ENCODE data around the gene SLC9A9. TPM values are rescaled to one million over a fixed set of nuclear protein-coding genes. Genes with fewer than 3 reads are reported as not detected.

SLC9A9 gene
- total and polyA plus RNA-seq, 2 donors (not counting 1 experiment from before 2014, with no cell fraction given): 14.3 to 74.0 TPM

DNA sequence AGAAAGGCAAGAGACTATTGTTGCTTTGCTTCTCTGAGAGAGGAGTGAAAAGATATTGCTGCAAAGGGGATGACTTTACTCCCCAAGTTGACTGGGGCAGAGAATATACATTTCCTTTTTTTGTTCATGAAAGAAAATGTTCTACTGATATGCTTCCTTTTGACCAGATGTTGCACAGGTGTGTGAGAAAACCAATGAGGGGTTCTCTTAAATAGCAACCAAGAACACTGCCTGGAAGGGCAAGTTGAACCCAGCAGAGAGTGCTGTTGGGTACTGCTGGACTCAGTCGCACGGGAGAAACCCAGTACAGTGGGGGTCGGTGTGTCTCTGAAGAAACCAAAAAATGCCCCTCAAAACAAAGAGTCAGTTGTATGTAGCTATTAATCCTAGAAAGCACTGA, 627.5 kb downstream of the SLC9A9 start:
- Histone ChIP-seq H3K4me2 (ENCODE audit: extremely low read depth, insufficient read depth, low read length) (no peak overlapping the region), H3K36me3 (ENCODE audit: control insufficient read depth, insufficient read depth, low read length) (no peaks in the 10 kb centered on the region), H3K4me1 (ENCODE audit: control insufficient read depth, extremely low read depth, insufficient read depth, low read length) (no peaks in the 10 kb centered on the region), H2AFZ (ENCODE audit: low read length) (no peak overlapping the region), H3K27ac (ENCODE audit: insufficient read depth, low read length) (no peak overlapping the region), H3K9me3 (ENCODE audit: control insufficient read depth, insufficient read depth, low read depth, low read length) (no peaks in the 10 kb centered on the region), H3K4me3 (replicated peaks in 1 of 4; ENCODE audit: control extremely low read depth in 1 of 4, insufficient read depth in 1 of 4, low read depth in 3 of 4, low read length in 4 of 4) (no peak overlapping the region), H3K9ac (ENCODE audit: insufficient read depth, low read length) (no peak overlapping the region), H3K27me3 (ENCODE audit: control insufficient read depth, insufficient read depth, low read length) (no peaks in the 10 kb centered on the region), H3K79me2 (ENCODE audit: control insufficient read depth, insufficient read depth, low read length) (no peaks in the 10 kb centered on the region), H4K20me1 (ENCODE audit: control insufficient read depth, extremely low read depth, insufficient read depth, low read length) (no peaks in the 10 kb centered on the region)
- TF ChIP-seq, protein P1, sequence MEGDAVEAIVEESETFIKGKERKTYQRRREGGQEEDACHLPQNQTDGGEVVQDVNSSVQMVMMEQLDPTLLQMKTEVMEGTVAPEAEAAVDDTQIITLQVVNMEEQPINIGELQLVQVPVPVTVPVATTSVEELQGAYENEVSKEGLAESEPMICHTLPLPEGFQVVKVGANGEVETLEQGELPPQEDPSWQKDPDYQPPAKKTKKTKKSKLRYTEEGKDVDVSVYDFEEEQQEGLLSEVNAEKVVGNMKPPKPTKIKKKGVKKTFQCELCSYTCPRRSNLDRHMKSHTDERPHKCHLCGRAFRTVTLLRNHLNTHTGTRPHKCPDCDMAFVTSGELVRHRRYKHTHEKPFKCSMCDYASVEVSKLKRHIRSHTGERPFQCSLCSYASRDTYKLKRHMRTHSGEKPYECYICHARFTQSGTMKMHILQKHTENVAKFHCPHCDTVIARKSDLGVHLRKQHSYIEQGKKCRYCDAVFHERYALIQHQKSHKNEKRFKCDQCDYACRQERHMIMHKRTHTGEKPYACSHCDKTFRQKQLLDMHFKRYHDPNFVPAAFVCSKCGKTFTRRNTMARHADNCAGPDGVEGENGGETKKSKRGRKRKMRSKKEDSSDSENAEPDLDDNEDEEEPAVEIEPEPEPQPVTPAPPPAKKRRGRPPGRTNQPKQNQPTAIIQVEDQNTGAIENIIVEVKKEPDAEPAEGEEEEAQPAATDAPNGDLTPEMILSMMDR (conservative IDR thresholded peaks at IDR 0.05 in 1 of 2, IDR thresholded peaks at IDR 0.05 in 1 of 2; ENCODE audit: low read depth in 1 of 2, low read length in 2 of 2): no peak
- TF ChIP-seq EZH2 (IDR thresholded peaks at IDR 0.05; ENCODE audit: low read length, missing control alignments): no peak
- DNase-seq (ENCODE audit: low read depth in 2 of 2): no peak

DNA sequence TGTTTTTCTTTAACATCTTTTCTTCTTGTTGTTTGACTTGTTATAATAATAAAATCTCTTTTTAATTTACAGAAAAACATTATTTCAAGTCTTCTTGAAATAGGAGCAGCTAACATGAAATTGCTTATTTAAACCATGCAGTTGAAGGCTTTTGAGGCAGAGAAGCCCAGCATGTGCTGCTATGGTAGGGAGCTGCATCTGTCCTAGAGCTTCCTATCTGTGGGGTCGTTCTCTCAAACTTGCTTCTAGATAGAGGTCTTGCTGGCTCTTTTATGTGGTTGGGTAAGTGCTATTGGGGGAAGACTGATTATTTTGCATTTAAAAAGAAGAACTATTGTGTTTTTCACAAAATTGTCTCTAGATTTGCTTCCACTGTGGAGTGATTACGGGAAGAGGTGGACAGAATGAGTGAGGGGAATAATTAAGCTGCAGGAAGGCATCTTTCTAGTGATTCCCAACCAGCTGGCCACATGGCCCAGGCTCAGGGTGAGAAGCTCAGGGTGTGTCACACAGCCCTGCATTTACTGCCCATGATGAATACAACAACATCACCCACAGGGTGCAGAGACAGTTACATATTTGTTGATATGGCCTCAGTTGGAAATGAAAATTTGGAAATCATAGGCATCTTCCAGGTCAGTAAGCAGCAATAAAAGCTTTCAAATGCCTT, 630.0 kb downstream of the SLC9A9 start:
- H3K4me2 ChIP-seq (ENCODE audit: extremely low read depth, insufficient read depth, low read length): no peak overlapping the region
- H3K36me3 ChIP-seq (ENCODE audit: control insufficient read depth, insufficient read depth, low read length): no peaks in the 10 kb centered on the region
- no peaks in the 10 kb centered on the region for H3K27me3 ChIP-seq (ENCODE audit: control insufficient read depth, insufficient read depth, low read length)
- H3K79me2 ChIP-seq (ENCODE audit: control insufficient read depth, insufficient read depth, low read length): no peaks in the 10 kb centered on the region
- H3K4me1 ChIP-seq (ENCODE audit: control insufficient read depth, extremely low read depth, insufficient read depth, low read length): no peaks in the 10 kb centered on the region
- no peak for DNase-seq (ENCODE audit: low read depth in 2 of 2)
- H4K20me1 ChIP-seq (ENCODE audit: control insufficient read depth, extremely low read depth, insufficient read depth, low read length): no peaks in the 10 kb centered on the region
- TF ChIP-seq EZH2 (IDR thresholded peaks at IDR 0.05; ENCODE audit: low read length, missing control alignments): no peak
- TF ChIP-seq, protein P1 (conservative IDR thresholded peaks at IDR 0.05 in 1 of 2, IDR thresholded peaks at IDR 0.05 in 1 of 2; ENCODE audit: low read depth in 1 of 2, low read length in 2 of 2): no peak
- no peak overlapping the region for H3K4me3 ChIP-seq (replicated peaks in 1 of 4; ENCODE audit: control extremely low read depth in 1 of 4, insufficient read depth in 1 of 4, low read depth in 3 of 4, low read length in 4 of 4)
- no peak overlapping the region for H2AFZ ChIP-seq (ENCODE audit: low read length)
- H3K27ac ChIP-seq (ENCODE audit: insufficient read depth, low read length): no peak overlapping the region
- no peak overlapping the region for H3K9ac ChIP-seq (ENCODE audit: insufficient read depth, low read length)
- no peaks in the 10 kb centered on the region for H3K9me3 ChIP-seq (ENCODE audit: control insufficient read depth, insufficient read depth, low read depth, low read length)

DNA sequence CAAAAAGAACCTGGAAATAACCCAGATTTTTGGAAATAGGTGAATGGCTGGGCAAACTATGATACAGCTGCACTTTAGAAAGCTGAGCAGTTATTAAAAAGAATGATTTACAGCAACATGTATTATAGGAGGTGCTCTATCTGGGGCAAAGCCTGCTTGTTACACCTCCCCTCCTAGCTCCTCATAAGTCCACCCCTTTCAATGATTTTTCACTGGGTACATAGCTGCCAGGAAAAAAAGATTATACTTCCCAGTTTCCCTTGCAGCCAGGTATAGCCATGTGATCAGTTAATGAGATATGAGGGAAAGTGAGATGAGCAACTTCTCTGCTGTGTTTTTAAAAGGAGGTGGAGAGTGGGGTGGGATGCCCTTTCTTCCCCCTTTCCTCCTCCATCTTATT, 631.0 kb downstream of the SLC9A9 start:
- Histone ChIP-seq H3K4me1 (ENCODE audit: control insufficient read depth, extremely low read depth, insufficient read depth, low read length) (no peaks in the 10 kb centered on the region), H3K9ac (ENCODE audit: insufficient read depth, low read length) (no peak overlapping the region), H3K4me2 (ENCODE audit: extremely low read depth, insufficient read depth, low read length) (no peak overlapping the region), H3K27ac (ENCODE audit: insufficient read depth, low read length) (no peak overlapping the region), H3K4me3 (replicated peaks in 1 of 4; ENCODE audit: control extremely low read depth in 1 of 4, insufficient read depth in 1 of 4, low read depth in 3 of 4, low read length in 4 of 4) (no peak overlapping the region), H2AFZ (ENCODE audit: low read length) (no peak overlapping the region), H3K27me3 (ENCODE audit: control insufficient read depth, insufficient read depth, low read length) (no peaks in the 10 kb centered on the region), H4K20me1 (ENCODE audit: control insufficient read depth, extremely low read depth, insufficient read depth, low read length) (no peaks in the 10 kb centered on the region), H3K36me3 (ENCODE audit: control insufficient read depth, insufficient read depth, low read length) (no peaks in the 10 kb centered on the region), H3K9me3 (ENCODE audit: control insufficient read depth, insufficient read depth, low read depth, low read length) (no peaks in the 10 kb centered on the region), H3K79me2 (ENCODE audit: control insufficient read depth, insufficient read depth, low read length) (no peaks in the 10 kb centered on the region)
- TF ChIP-seq EZH2 (IDR thresholded peaks at IDR 0.05; ENCODE audit: low read length, missing control alignments): no peak
- TF ChIP-seq, protein P1 (conservative IDR thresholded peaks at IDR 0.05 in 1 of 2, IDR thresholded peaks at IDR 0.05 in 1 of 2; ENCODE audit: low read depth in 1 of 2, low read length in 2 of 2): no peak
- no peak for DNase-seq (ENCODE audit: low read depth in 2 of 2)

Measured in fibroblast of lung (primary cell).